Measurements from ENCODE around the gene PFKFB4. TPM values are rescaled to one million over a fixed set of nuclear protein-coding genes. Genes with fewer than 3 reads are reported as not detected.

PFKFB4 gene
- total and polyA plus RNA-seq, 9 of the 15 experiments (the other 6 are each of a cell fraction or from before 2014, with no cell fraction given), result 0.92 to 56.3 (median 13.5) TPM

- no peak for TF ChIP-seq CHD7 (IDR thresholded peaks at IDR 0.05; ENCODE audit: low read depth, low read length)
- no peak for TF ChIP-seq HSF4 (CRISPR knock-in tag; IDR thresholded peaks at IDR 0.05; ENCODE audit: borderline replicate concordance)
- TF ChIP-seq NCOA1 (IDR thresholded peaks at IDR 0.05; ENCODE audit: low read depth), result peak; percentile 46; the same call in 1 of the 2 replicates
- TF ChIP-seq ZNF3 (CRISPR knock-in tag; IDR thresholded peaks at IDR 0.05), result no peak
- TF ChIP-seq SMAD2 (IDR thresholded peaks at IDR 0.05; ENCODE audit: low read depth, low read length), result no peak
- no peak for TF ChIP-seq SETDB1 (IDR thresholded peaks at IDR 0.05; ENCODE audit: low read length)
- peak; percentile 76 for TF ChIP-seq TBP (optimal IDR thresholded peaks at IDR 0.05; ENCODE audit: low read depth, low read length)
- TF ChIP-seq POLR2A (conservative IDR thresholded peaks at IDR 0.05), result peak; percentile 88
- TF ChIP-seq PCBP1 (IDR thresholded peaks at IDR 0.05; ENCODE audit: low read depth, low read length, poor library complexity, severe bottlenecking), result no peak
- no peak for TF ChIP-seq RBM14 (IDR thresholded peaks at IDR 0.05; ENCODE audit: borderline replicate concordance, insufficient read depth, low read depth, low read length)
- TF ChIP-seq GTF2E2 (tag; IDR thresholded peaks at IDR 0.05), result no peak
- no peak for TF ChIP-seq ERF (CRISPR knock-in tag; IDR thresholded peaks at IDR 0.05)
- no peak for TF ChIP-seq PBX2 (CRISPR knock-in tag; IDR thresholded peaks at IDR 0.05; ENCODE audit: low read depth)
- no peak for TF ChIP-seq PBX2 (tag; conservative IDR thresholded peaks at IDR 0.05; ENCODE audit: low read depth)
- no peak for TF ChIP-seq ZNF707 (CRISPR knock-in tag; conservative IDR thresholded peaks at IDR 0.05)
- TF ChIP-seq NR3C1 (CRISPR knock-in tag; IDR thresholded peaks at IDR 0.05), result no peak
These were observed 83.5 kb downstream of the PFKFB4 start (continued) for GRCh38 chr3:48472923-48473616.

All from K562 (cell line).